Suprapubic skin (tissue), 3 donors: ENCODE results near the gene IDH3G.

Source experiments
- CTCF ChIP-seq, 2 donors: fragments of 200-600 bp in 1 of 2; fragments of 450-650 bp in 1 of 2; sonication (generic) in 1 of 2; IDR thresholded peaks; one replicate each; pipeline ENCODE4 v1.5.1; 2016 to 2019; ENCODE audit warnings: antibody characterized with exemption in 2 of 2, mild to moderate bottlenecking in 1 of 2, moderate library complexity in 1 of 2
- EP300 ChIP-seq: sonication (generic); formaldehyde crosslinking; IDR thresholded peaks from one replicate; pipeline ENCODE4 v1.6.1; 2017; ENCODE audit warnings: antibody characterized with exemption
- POLR2A ChIP-seq, 2 donors: fragments of 450-650 bp; IDR thresholded peaks; one replicate each; pipeline ENCODE4 v1.6.1; 2017; ENCODE audit warnings: antibody characterized with exemption in 2 of 2, mild to moderate bottlenecking in 2 of 2, moderate library complexity in 2 of 2

GRCh38 chrX:153766098-153766817, 27.9 kb downstream of the IDH3G start:
- TF ChIP-seq EP300 (no peak), POLR2A (IDR thresholded peaks at IDR 0.05) (no peak), CTCF (IDR thresholded peaks at IDR 0.05) (no peak)
